ENCODE measurements around the gene SRSF11.

- TF ChIP-seq, protein P1, sequence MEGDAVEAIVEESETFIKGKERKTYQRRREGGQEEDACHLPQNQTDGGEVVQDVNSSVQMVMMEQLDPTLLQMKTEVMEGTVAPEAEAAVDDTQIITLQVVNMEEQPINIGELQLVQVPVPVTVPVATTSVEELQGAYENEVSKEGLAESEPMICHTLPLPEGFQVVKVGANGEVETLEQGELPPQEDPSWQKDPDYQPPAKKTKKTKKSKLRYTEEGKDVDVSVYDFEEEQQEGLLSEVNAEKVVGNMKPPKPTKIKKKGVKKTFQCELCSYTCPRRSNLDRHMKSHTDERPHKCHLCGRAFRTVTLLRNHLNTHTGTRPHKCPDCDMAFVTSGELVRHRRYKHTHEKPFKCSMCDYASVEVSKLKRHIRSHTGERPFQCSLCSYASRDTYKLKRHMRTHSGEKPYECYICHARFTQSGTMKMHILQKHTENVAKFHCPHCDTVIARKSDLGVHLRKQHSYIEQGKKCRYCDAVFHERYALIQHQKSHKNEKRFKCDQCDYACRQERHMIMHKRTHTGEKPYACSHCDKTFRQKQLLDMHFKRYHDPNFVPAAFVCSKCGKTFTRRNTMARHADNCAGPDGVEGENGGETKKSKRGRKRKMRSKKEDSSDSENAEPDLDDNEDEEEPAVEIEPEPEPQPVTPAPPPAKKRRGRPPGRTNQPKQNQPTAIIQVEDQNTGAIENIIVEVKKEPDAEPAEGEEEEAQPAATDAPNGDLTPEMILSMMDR (IDR thresholded peaks at IDR 0.05), result no peak
- no peak for TF ChIP-seq POLR2A (IDR thresholded peaks at IDR 0.05)
Observed at GRCh38 chr1:70277875-70278274, 56.7 kb downstream of the SRSF11 start.
